H9 (cell line): ENCODE measurements around the gene MXD4. TPM values are rescaled to one million over a fixed set of nuclear protein-coding genes. Genes with fewer than 3 reads are reported as not detected.

Source experiments
- DNase-seq: peaks from one replicate; pipeline ENCODE4 v3.0.0-alpha.2; 2017
- H2AFZ ChIP-seq: one replicate; pipeline ENCODE4 v1.6.1; 2013; ENCODE audit warnings: mild to moderate bottlenecking, low read length, control low read depth, moderate library complexity
- H2AK5ac ChIP-seq: 2 replicates; pipeline ENCODE4 v1.6.1; 2013; ENCODE audit warnings: low read length, control low read depth, mixed read lengths; ENCODE audit not compliant: insufficient read length
- H2BK120ac ChIP-seq: one replicate; pipeline ENCODE4 v1.6.1; 2013; ENCODE audit warnings: low read depth, mild to moderate bottlenecking, low read length, control low read depth, inconsistent platforms; ENCODE audit not compliant: poor library complexity, severe bottlenecking
- H2BK12ac ChIP-seq: 2 replicates; pipeline ENCODE4 v1.6.1; 2013; ENCODE audit warnings: low read length, control low read depth, mixed read lengths, low read depth; ENCODE audit not compliant: insufficient read length
- H2BK15ac ChIP-seq: 2 replicates; pipeline ENCODE4 v1.6.1; 2013; ENCODE audit warnings: low read depth, low read length, control low read depth
- H2BK20ac ChIP-seq: one replicate; pipeline ENCODE4 v1.6.1; 2013; ENCODE audit warnings: low read depth, mild to moderate bottlenecking, low read length, control low read depth, inconsistent platforms; ENCODE audit not compliant: poor library complexity, severe bottlenecking
- H2BK5ac ChIP-seq: 2 replicates; pipeline ENCODE4 v1.6.1; 2013; ENCODE audit warnings: low read length, control low read depth, mixed read lengths; ENCODE audit not compliant: insufficient read length
- H3K14ac ChIP-seq: 2 replicates; pipeline ENCODE4 v1.6.1; 2013; ENCODE audit warnings: low read length, control low read depth; ENCODE audit not compliant: insufficient read depth
- H3K18ac ChIP-seq: 2 replicates; pipeline ENCODE4 v1.6.1; 2013; ENCODE audit warnings: low read depth, mild to moderate bottlenecking, mixed read lengths, low read length, control low read depth; ENCODE audit not compliant: insufficient read length
- H3K23ac ChIP-seq: 2 replicates; pipeline ENCODE4 v1.6.1; 2013; ENCODE audit warnings: low read length, control low read depth, mixed read lengths, low read depth; ENCODE audit not compliant: insufficient read length
- H3K23me2 ChIP-seq: 2 replicates; pipeline ENCODE4 v1.6.1; 2013; ENCODE audit warnings: low read depth, mild to moderate bottlenecking, mixed read lengths, low read length, control low read depth; ENCODE audit not compliant: insufficient read length, poor library complexity, severe bottlenecking
- H3K27ac ChIP-seq: 2 replicates; pipeline ENCODE4 v1.5.1; 2013; ENCODE audit warnings: low read length, control low read depth, mixed read lengths, low read depth; ENCODE audit not compliant: insufficient read length
- H3K27me3 ChIP-seq: 2 replicates; pipeline ENCODE4 v1.6.1; 2013; ENCODE audit warnings: low read length, control low read depth, inconsistent platforms; ENCODE audit not compliant: insufficient read depth
- H3K4ac ChIP-seq: 2 replicates; pipeline ENCODE4 v1.6.1; 2013; ENCODE audit warnings: low read depth, mild to moderate bottlenecking, control low read depth, inconsistent platforms, low read length, moderate library complexity
- H3K4me1 ChIP-seq: 2 replicates; pipeline ENCODE4 v1.6.1; 2013; ENCODE audit warnings: low read length, control low read depth, inconsistent platforms; ENCODE audit not compliant: insufficient read depth
- H3K4me2 ChIP-seq: 2 replicates; pipeline ENCODE4 v1.6.1; 2013; ENCODE audit warnings: low read length, control low read depth, mixed read lengths; ENCODE audit not compliant: insufficient read length, insufficient read depth
- H3K56ac ChIP-seq: 2 replicates; pipeline ENCODE4 v1.6.1; 2013; ENCODE audit warnings: low read depth, mild to moderate bottlenecking, mixed read lengths, low read length, control low read depth; ENCODE audit not compliant: insufficient read length
- H3K79me1 ChIP-seq: 2 replicates; pipeline ENCODE4 v1.6.1; 2013; ENCODE audit warnings: low read depth, mild to moderate bottlenecking, moderate library complexity, low read length, control low read depth, inconsistent platforms; ENCODE audit not compliant: insufficient read depth, poor library complexity, severe bottlenecking
- H3K79me2 ChIP-seq: 2 replicates; pipeline ENCODE4 v1.6.1; 2013; ENCODE audit warnings: low read length, control low read depth, inconsistent platforms; ENCODE audit not compliant: insufficient read depth
- H3K9ac ChIP-seq: 2 replicates; pipeline ENCODE4 v1.6.1; 2013; ENCODE audit warnings: low read length, control low read depth, mixed read lengths; ENCODE audit not compliant: insufficient read length; ENCODE audit errors: extremely low read depth
- H3K9me3 ChIP-seq: one replicate; pipeline ENCODE4 v1.6.1; 2013; ENCODE audit warnings: low read depth, low read length, inconsistent platforms; ENCODE audit not compliant: control insufficient read depth
- H3T11ph ChIP-seq: one replicate; pipeline ENCODE4 v1.6.1; 2013; ENCODE audit warnings: mild to moderate bottlenecking, low read length, control low read depth, inconsistent platforms
- H4K20me1 ChIP-seq: one replicate; pipeline ENCODE4 v1.6.1; 2013; ENCODE audit not compliant: control insufficient read depth, insufficient read length, insufficient read depth
- H4K5ac ChIP-seq: 2 replicates; pipeline ENCODE4 v1.6.1; 2013; ENCODE audit warnings: low read depth, mild to moderate bottlenecking, mixed read lengths, low read length, control low read depth; ENCODE audit not compliant: insufficient read length
- H4K8ac ChIP-seq: replicated peaks from 2 replicates; pipeline ENCODE4 v1.6.1; 2013; ENCODE audit warnings: low read length, control low read depth, mixed read lengths, low read depth; ENCODE audit not compliant: insufficient read length
- H4K91ac ChIP-seq: 2 replicates; pipeline ENCODE4 v1.6.1; 2013; ENCODE audit warnings: low read depth, mild to moderate bottlenecking, moderate library complexity, mixed read lengths, low read length, control low read depth; ENCODE audit not compliant: insufficient read length
- H3K27ac Mint-ChIP-seq, 3 experiments: 2 replicates in 2 of 3; 3 replicates in 1 of 3; pipeline ENCODE4 v1.8.0; 2020 to 2021; ENCODE audit warnings: mixed read lengths in 3 of 3, mild to moderate bottlenecking in 1 of 3, moderate library complexity in 1 of 3
- H3K27me3 Mint-ChIP-seq: 2 replicates; pipeline ENCODE4 v1.8.0; 2021; ENCODE audit warnings: low read depth, mild to moderate bottlenecking, moderate library complexity, mixed read lengths
- H3K36me3 Mint-ChIP-seq, 3 experiments: 2 replicates in 2 of 3; 3 replicates in 1 of 3; pipeline ENCODE4 v1.8.0; 2020 to 2021; ENCODE audit warnings: low read depth in 3 of 3, mixed read lengths in 3 of 3; ENCODE audit not compliant: insufficient read depth in 1 of 3
- H3K4me1 Mint-ChIP-seq, 2 experiments: 2 replicates each; pipeline ENCODE4 v1.8.0; 2020; ENCODE audit warnings: mixed read lengths in 2 of 2
- H3K4me3 Mint-ChIP-seq, 2 experiments: 2 replicates in 1 of 2; 3 replicates in 1 of 2; pipeline ENCODE4 v1.8.0; 2020 to 2021; ENCODE audit warnings: mild to moderate bottlenecking in 2 of 2, mixed read lengths in 2 of 2, moderate library complexity in 1 of 2
- H3K9me3 Mint-ChIP-seq, 2 experiments: 2 replicates in 1 of 2; 3 replicates in 1 of 2; pipeline ENCODE4 v1.8.0; 2020; ENCODE audit warnings: mild to moderate bottlenecking in 2 of 2, mixed read lengths in 2 of 2, moderate library complexity in 1 of 2
- WGBS: extraction: QIAGEN DNeasy Blood & Tissue Kit; methylation state at CpG from one replicate; pipeline ENCODE4 v1.1.7; 2013; ENCODE audit warnings: missing lambda C conversion rate, low lambda C conversion rate, mixed read lengths; ENCODE audit not compliant: insufficient read length; ENCODE audit errors: extremely low coverage; 5-methylcytosine and 5-hydroxymethylcytosine counted together
- total RNA-seq: library from RNA; stranded (reverse); gene quantifications from 2 replicates; pipeline ENCODE4 v1.2.1, GENCODE V29; 2021
- TF ChIP-seq, protein P1 (sequence below): fragments of 200-600 bp; sonication (generic); conservative IDR thresholded peaks from 3 replicates; pipeline ENCODE4 v1.8.0; 2021; ENCODE audit warnings: antibody characterized with exemption, mild to moderate bottlenecking

Gene MXD4
- total RNA-seq, 1 experiment from 2014 or later: 24.1 TPM

DNA sequence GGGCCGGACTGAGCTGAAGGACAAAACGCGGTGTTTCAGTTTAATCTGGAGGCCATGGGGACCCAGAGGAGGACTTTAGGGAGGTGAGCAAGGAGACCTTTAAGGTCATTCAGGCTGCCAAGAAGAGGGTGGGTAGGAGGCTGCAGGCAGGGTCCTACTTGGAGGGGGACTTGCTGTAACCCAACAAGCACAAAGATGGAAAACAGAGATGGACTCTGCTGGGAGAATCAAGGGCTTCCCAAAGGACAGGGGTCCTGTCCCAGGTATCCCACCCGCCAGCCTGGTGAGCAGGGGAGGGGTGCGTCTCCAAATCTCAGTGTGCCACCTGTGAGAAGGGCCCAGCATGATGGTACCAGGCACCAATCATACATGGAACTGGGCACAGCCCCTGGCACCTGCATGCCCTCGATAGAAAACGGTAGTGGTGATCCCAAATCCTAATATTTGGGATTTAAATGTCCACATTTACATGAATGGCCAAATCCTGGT lies 16.1 kb downstream of the MXD4 start:
- H4K8ac ChIP-seq: no peak overlapping the region
- no peaks in the 10 kb centered on the region for H3K79me1 ChIP-seq
- H3T11ph ChIP-seq: no peak overlapping the region
- H3K4ac ChIP-seq: no peak overlapping the region
- no peak overlapping the region for H2BK12ac ChIP-seq
- H3K4me2 ChIP-seq: no peak overlapping the region
- H3K27ac ChIP-seq: no peak overlapping the region
- no peak overlapping the region for H3K14ac ChIP-seq
- no peak overlapping the region for H4K5ac ChIP-seq
- no peak overlapping the region for H3K56ac ChIP-seq
- H2BK15ac ChIP-seq: no peak overlapping the region
- H3K9ac ChIP-seq: no peak overlapping the region
- H3K23ac ChIP-seq: no peak overlapping the region
- no peaks in the 10 kb centered on the region for H3K4me1 ChIP-seq
- no peak overlapping the region for H3K18ac ChIP-seq
- no peak overlapping the region for H2BK5ac ChIP-seq
- H2BK20ac ChIP-seq: no peak overlapping the region
- no peaks in the 10 kb centered on the region for H4K20me1 ChIP-seq
- H3K27me3 Mint-ChIP-seq: peaks cover 5% of the 10 kb centered on the region
- peak overlapping the region in 1 of 3 experiments; percentile 76; a peak in 1 of 7 replicates for H3K27ac Mint-ChIP-seq
- no CpG with 5 or more reads among the region's 7 CpGs for WGBS
- H3K9me3 Mint-ChIP-seq: peaks cover 13 to 17% of the 10 kb centered on the region in 2 experiments
- no peak for DNase-seq
- H3K79me2 ChIP-seq: no peaks in the 10 kb centered on the region; the same call in 1 of the 2 replicates
- H2BK120ac ChIP-seq: no peak overlapping the region
- H3K4me1 Mint-ChIP-seq: peaks cover 2 to 13% of the 10 kb centered on the region in 2 experiments
- no peak overlapping the region for H2AK5ac ChIP-seq
- TF ChIP-seq, protein P1, sequence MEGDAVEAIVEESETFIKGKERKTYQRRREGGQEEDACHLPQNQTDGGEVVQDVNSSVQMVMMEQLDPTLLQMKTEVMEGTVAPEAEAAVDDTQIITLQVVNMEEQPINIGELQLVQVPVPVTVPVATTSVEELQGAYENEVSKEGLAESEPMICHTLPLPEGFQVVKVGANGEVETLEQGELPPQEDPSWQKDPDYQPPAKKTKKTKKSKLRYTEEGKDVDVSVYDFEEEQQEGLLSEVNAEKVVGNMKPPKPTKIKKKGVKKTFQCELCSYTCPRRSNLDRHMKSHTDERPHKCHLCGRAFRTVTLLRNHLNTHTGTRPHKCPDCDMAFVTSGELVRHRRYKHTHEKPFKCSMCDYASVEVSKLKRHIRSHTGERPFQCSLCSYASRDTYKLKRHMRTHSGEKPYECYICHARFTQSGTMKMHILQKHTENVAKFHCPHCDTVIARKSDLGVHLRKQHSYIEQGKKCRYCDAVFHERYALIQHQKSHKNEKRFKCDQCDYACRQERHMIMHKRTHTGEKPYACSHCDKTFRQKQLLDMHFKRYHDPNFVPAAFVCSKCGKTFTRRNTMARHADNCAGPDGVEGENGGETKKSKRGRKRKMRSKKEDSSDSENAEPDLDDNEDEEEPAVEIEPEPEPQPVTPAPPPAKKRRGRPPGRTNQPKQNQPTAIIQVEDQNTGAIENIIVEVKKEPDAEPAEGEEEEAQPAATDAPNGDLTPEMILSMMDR: no peak
- H3K36me3 Mint-ChIP-seq: peaks cover 7 to 14% (median 9%) of the 10 kb centered on the region in 3 experiments
- no peak overlapping the region for H3K4me3 Mint-ChIP-seq
- H2AFZ ChIP-seq: no peak overlapping the region
- H3K23me2 ChIP-seq: peaks cover 3% of the 10 kb centered on the region
- H3K9me3 ChIP-seq: no peaks in the 10 kb centered on the region
- no peaks in the 10 kb centered on the region for H3K27me3 ChIP-seq
- no peak overlapping the region for H4K91ac ChIP-seq
